GM10248 (cell line): Measurements from ENCODE around the gene AKIP1.
A peak's percentile ranks its signal among the peaks of the same experiment; 100 is the strongest.

Experiments
- CTCF ChIA-PET: fragments of 300-600 bp; sonication (Branson Sonifier 250); formaldehyde crosslinking; extraction: SDS; loops from one replicate; lab custom pipeline; 2021; ENCODE audit warnings: antibody characterized with exemption; lab: Yijun Ruan, JAX
- POLR2A ChIA-PET: fragments of 350-650 bp; sonication (Branson Sonifier 250); formaldehyde crosslinking; extraction: SDS; loops from one replicate; lab custom pipeline; 2020; ENCODE audit warnings: antibody characterized with exemption; lab: Yijun Ruan, JAX
- DNase-seq: peaks from one replicate; pipeline ENCODE4 v3.0.0; 2012; ENCODE audit errors: extremely low spot score
- CTCF ChIP-seq: IDR thresholded peaks from 2 replicates; pipeline ENCODE4 v1.5.1; 2012; ENCODE audit warnings: mild to moderate bottlenecking, low read depth; ENCODE audit errors: extremely low read depth, missing control alignments, control extremely low read depth

AKIP1 gene

GRCh38 chr11:8963569-8964323, 52.8 kb downstream of the AKIP1 start:
- no peak for TF ChIP-seq CTCF
- ChIA-PET POLR2A (interaction anchor here (1.0 kb wide), 1 partner anchor 275 kb away, joined by 4 read pairs; no protein-coding TSS in a partner anchor), CTCF (interaction anchor here (0.9 to 1.1 kb wide), 5 partner anchors 49 to 279 kb away, joined by 3 read pairs; no protein-coding TSS in a partner anchor)
- DNase-seq = peak; percentile 84

DNA sequence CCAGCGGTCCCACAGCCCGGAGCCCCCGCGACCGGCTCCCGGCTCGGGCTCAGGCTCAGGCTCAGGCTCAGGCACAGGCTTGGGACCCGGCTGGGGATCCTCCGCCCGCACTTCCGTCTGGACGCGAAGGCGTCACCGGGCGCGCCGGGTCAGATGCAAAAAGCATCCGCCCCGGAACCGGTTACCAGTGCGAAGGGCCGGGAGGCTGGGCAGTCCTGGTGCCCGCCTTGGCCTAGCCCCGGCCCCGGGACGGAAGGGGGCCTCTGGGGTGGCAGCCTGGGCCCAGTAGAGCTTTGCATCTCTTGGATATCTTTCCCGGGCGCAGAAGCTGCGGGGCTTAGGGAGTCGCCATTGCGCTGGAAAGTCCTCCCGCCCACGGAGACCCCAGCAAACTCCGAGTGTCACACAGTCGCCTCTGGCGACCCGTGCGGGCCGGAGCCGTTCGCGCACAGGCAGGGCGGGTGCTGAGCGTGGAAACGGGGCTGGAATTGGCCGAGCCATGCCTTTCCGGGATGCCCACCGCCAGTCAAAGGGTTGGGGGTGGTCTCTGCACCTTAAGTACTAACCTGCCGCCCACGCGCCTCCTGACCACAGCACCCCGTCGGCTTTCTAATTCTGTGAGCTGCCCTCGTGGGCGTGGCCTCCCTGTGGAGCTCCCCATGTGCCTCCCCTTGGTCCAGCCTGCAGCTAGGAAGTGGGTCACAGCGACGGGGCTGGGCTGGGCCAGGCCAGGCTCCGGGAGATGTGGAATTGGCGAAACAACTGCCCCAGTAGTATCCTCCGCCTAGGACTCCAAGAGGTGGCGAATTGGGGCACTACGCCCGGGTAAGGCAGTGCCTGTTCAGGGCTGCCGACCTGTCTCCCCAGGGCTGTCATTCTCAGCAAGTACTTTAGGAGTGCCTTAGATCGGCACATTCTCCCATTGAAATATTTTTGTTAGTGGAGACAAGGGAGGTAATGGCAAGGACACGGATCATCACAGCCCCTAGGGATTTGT, 53.6 kb downstream of the AKIP1 start, which contains the start of gene TMEM9B:
Gene TMEM9B (minus strand): TSS at position 119 of the 997 bp plus-strand sequence. CDS start 129 bp downstream, outside the sequence.
- no peak for TF ChIP-seq CTCF
- POLR2A ChIA-PET = interaction anchor here (0.6 to 1.0 kb wide), 6 partner anchors 29 to 368 kb away, joined by 3 to 4 read pairs (median 4); partner anchors contain the start of gene AKIP1
- peak; percentile 89 for DNase-seq
- CTCF ChIA-PET = interaction anchor here (0.9 to 1.1 kb wide), 4 partner anchors 50 to 280 kb away, joined by 3 read pairs; no protein-coding TSS in a partner anchor

DNA sequence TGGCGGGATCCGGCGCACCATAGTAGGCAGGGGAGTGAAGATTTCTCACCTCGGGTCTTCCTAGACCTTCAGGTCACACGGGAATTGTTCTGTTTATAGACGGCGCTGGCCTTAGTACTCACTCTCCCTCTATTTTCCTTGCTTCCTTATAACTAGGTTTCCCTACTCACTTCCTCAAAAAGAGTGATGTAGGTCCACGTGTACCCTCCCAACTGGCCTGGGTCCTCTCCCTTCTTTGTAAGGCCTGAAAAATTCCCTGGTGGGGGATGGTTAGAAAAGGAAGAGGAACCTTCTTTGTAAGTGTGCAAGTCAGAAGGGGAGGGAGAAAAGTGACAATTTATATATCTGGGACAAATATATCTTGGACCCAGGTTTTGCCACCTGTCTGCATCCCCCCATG, 56.2 kb downstream of the AKIP1 start:
- ChIA-PET POLR2A (no interaction called here), CTCF (interaction anchor here (1.0 kb wide), 1 partner anchor 8 kb away, joined by 3 read pairs; no protein-coding TSS in a partner anchor)
- no peak for DNase-seq
- TF ChIP-seq CTCF = no peak
